AG04450 (cell line): ENCODE measurements around the gene GOLGA8J. TPM values are rescaled to one million over a fixed set of nuclear protein-coding genes. Genes with fewer than 3 reads are reported as not detected.
"Not testable (repeated sequence)": the region's sequence is repeated elsewhere in the genome, so short reads cannot be mapped to it uniquely, and the experiment has no call there.

Experiments
- CTCF ChIA-PET: fragments of 300-600, 350-600 bp; formaldehyde crosslinking; extraction: SDS; loops from one replicate; lab custom pipeline; 2022; ENCODE audit warnings: antibody characterized with exemption, inconsistent platforms; lab: Charles Lee
- POLR2A ChIA-PET: fragments of 350-600 bp; formaldehyde crosslinking; extraction: SDS; loops from one replicate; lab custom pipeline; 2021; ENCODE audit warnings: antibody characterized with exemption, inconsistent platforms; lab: Yijun Ruan, JAX
- DNase-seq: peaks from one replicate; pipeline ENCODE4 v3.0.0-alpha.2; 2011; ENCODE audit warnings: low read depth, low spot score
- H3K27ac ChIP-seq: one replicate; pipeline ENCODE4 v1.5.1; 2012; ENCODE audit warnings: low read depth, low read length, control low read depth
- H3K27me3 ChIP-seq: one replicate; pipeline ENCODE4 v1.6.0; 2012; ENCODE audit warnings: low read length; ENCODE audit not compliant: control insufficient read depth, insufficient read depth
- H3K4me3 ChIP-seq: 2 replicates; pipeline ENCODE4 v1.5.1; 2011; ENCODE audit warnings: mild to moderate bottlenecking, low read depth, low read length, control low read depth
- H3K9me3 ChIP-seq: 2 replicates; pipeline ENCODE4 v1.5.1; 2012; ENCODE audit warnings: low read length; ENCODE audit not compliant: control insufficient read depth, insufficient read depth
- polyA plus RNA-seq: library from polyadenylated mRNA; depleted of rRNA; stranded (reverse); fragments of >200 nt; gene quantifications from 2 replicates; pipeline ENCODE4 v1.2.3, GENCODE V29; 2011
- TF ChIP-seq, protein P1 (sequence below): IDR thresholded peaks from 2 replicates; pipeline ENCODE4 v1.5.1; 2011; ENCODE audit warnings: low read depth, low read length, control low read depth, inconsistent platforms

Gene GOLGA8J
- polyA plus RNA-seq, 1 experiment: not detected

DNA sequence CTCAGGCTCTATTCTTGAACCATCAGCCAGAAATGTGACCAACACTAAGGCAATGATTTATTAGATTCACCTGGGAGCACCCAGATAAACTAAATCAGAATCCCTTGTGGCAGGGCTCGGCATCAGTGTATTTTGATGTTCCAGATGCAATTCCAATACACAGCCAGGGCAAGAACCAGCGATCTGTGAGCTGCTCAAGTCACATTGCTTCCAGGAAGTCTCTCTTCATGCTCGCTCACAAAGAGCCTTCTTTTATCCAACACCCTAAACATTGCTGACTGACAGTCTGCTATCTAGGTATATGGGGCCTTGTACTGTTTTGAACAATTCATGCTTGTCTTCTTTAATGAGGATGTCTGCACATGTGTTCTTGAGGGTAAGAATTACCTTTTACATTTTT lies 40.9 kb upstream of the GOLGA8J start:
- Histone ChIP-seq H3K9me3 (no peaks in the 10 kb centered on the region), H3K4me3 (no peak overlapping the region), H3K27ac (no peak overlapping the region), H3K27me3 (no peaks in the 10 kb centered on the region)
- ChIA-PET CTCF (interaction anchor here (1.3 to 2.8 kb wide), 2 partner anchors 33 to 294 kb away, joined by 7 to 30 read pairs; no protein-coding TSS in a partner anchor), POLR2A (interaction anchor here (0.6 kb wide), 1 partner anchor 32 kb away, joined by 4 read pairs; no protein-coding TSS in a partner anchor)
- DNase-seq: no peak
- TF ChIP-seq, protein P1, sequence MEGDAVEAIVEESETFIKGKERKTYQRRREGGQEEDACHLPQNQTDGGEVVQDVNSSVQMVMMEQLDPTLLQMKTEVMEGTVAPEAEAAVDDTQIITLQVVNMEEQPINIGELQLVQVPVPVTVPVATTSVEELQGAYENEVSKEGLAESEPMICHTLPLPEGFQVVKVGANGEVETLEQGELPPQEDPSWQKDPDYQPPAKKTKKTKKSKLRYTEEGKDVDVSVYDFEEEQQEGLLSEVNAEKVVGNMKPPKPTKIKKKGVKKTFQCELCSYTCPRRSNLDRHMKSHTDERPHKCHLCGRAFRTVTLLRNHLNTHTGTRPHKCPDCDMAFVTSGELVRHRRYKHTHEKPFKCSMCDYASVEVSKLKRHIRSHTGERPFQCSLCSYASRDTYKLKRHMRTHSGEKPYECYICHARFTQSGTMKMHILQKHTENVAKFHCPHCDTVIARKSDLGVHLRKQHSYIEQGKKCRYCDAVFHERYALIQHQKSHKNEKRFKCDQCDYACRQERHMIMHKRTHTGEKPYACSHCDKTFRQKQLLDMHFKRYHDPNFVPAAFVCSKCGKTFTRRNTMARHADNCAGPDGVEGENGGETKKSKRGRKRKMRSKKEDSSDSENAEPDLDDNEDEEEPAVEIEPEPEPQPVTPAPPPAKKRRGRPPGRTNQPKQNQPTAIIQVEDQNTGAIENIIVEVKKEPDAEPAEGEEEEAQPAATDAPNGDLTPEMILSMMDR: no peak

GRCh38 chr15:30042556-30042955 lies 40.2 kb upstream of the GOLGA8J start:
- ChIA-PET CTCF (interaction anchor here (0.6 to 2.8 kb wide), 10 partner anchors 19 to 298 kb away, joined by 3 to 30 read pairs (median 3); no protein-coding TSS in a partner anchor), POLR2A (no interaction called here)
- DNase-seq: no peak
- Histone ChIP-seq H3K27me3 (no peaks in the 10 kb centered on the region), H3K9me3 (no peaks in the 10 kb centered on the region), H3K4me3 (no peak overlapping the region), H3K27ac (no peak overlapping the region)
- TF ChIP-seq, protein P1: no peak

- Histone ChIP-seq H3K4me3 (no peak overlapping the region), H3K27ac (no peak overlapping the region), H3K9me3 (no peaks in the 10 kb centered on the region), H3K27me3 (no peaks in the 10 kb centered on the region)
- ChIA-PET CTCF (interaction anchor here (0.6 to 2.8 kb wide), 15 partner anchors 16 to 387 kb away, joined by 3 to 30 read pairs (median 3); no protein-coding TSS in a partner anchor), POLR2A (no interaction called here)
- TF ChIP-seq, protein P1: peak; percentile 38
- DNase-seq: no peak
Observed at GRCh38 chr15:30043211-30043655, 39.5 kb upstream of the GOLGA8J start.

GRCh38 chr15:30044377-30044776 lies 38.4 kb upstream of the GOLGA8J start:
- Histone ChIP-seq H3K27me3 (no peaks in the 10 kb centered on the region), H3K9me3 (no peaks in the 10 kb centered on the region), H3K4me3 (no peak overlapping the region), H3K27ac (no peak overlapping the region)
- ChIA-PET CTCF (interaction anchor here (1.0 to 2.8 kb wide), 5 partner anchors 22 to 378 kb away, joined by 3 to 30 read pairs (median 4); no protein-coding TSS in a partner anchor), POLR2A (no interaction called here)
- no peak for DNase-seq
- TF ChIP-seq, protein P1: no peak

DNA sequence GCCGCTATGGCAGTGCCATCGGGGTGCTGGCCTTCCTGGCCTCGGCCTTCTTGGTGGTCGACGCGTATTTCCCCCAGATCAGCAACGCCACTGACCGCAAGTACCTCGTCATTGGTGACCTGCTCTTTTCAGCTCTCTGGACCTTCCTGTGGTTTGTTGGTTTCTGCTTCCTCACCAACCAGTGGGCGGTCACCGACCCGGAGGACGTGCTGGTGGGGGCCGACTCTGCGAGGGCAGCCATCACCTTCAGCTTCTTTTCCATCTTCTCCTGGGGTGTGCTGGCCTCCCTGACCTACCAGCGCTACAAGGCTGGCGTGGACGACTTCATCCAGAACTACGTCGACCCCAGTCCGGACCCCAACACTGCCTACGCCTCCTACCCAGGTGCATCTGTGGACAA lies 37.9 kb upstream of the GOLGA8J start:
- H3K9me3 ChIP-seq, H3K27ac ChIP-seq, H3K27me3 ChIP-seq, DNase-seq, H3K4me3 ChIP-seq, POLR2A ChIA-PET: not testable (repeated sequence)
- CTCF ChIA-PET: interaction anchor here (2.9 kb wide), 1 partner anchor 30 kb away, joined by 13 read pairs; no protein-coding TSS in a partner anchor

DNA sequence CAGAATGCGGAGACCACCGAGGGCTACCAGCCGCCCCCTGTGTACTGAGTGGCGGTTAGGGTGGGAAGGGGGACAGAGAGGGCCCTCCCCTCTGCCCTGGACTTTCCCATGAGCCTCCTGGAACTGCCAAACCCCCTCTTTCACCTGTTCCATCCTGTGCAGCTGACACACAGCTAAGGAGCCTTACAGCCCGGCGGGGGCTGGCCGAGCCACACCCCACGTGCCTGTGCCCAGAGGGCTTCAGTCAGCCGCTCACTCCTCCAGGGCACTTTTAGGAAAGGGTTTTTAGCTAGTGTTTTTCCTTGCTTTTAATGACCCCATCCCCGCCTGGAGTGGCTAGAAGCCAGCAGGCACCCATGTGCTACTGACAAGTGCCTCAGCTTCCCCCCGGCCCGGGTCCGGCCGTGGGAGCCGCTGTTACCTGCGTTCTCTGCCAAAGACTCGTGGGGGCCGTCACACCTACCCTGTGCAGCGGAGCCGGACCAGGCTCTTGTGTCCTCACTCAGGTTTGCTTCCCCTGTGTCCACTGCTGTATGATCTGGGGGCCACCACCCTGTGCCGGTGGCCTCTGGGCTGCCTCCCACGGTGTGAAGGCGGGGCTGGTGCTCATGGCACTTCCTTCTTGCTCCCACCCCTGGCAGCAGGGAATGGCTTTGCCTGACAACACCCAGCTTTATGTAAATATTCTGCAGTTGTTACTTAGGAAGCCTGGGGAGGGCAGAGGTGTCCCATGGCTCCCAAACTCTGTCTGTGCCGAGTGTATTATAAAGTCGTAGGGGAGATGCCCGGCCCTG lies 37.3 kb upstream of the GOLGA8J start:
- H3K4me3 ChIP-seq, POLR2A ChIA-PET, DNase-seq, H3K27me3 ChIP-seq, H3K9me3 ChIP-seq, H3K27ac ChIP-seq: not testable (repeated sequence)
- CTCF ChIA-PET: interaction anchor here (2.9 kb wide), 1 partner anchor 30 kb away, joined by 13 read pairs; no protein-coding TSS in a partner anchor
